ENCODE data around the gene SHH.

- TF ChIP-seq CTCF (CRISPR knock-in tag; IDR thresholded peaks at IDR 0.05) (no peak), ZNF570 (CRISPR knock-in tag; IDR thresholded peaks at IDR 0.05; ENCODE audit: borderline replicate concordance) (no peak), PHF8 (CRISPR knock-in tag; IDR thresholded peaks at IDR 0.05) (no peak), PREB (CRISPR knock-in tag; IDR thresholded peaks at IDR 0.05) (no peak), ELF1 (CRISPR knock-in tag; IDR thresholded peaks at IDR 0.05) (no peak), TSC22D2 (CRISPR knock-in tag; IDR thresholded peaks at IDR 0.05; ENCODE audit: borderline replicate concordance) (no peak), GTF2F1 (IDR thresholded peaks at IDR 0.05; ENCODE audit: low read length) (no peak), JUND (CRISPR knock-in tag; IDR thresholded peaks at IDR 0.05) (no peak), POLR2A (IDR thresholded peaks at IDR 0.05; ENCODE audit: insufficient read depth in 1 of 2, low read depth in 2 of 2, low read length in 2 of 2) (no peak), ZNF12 (CRISPR knock-in tag; IDR thresholded peaks at IDR 0.05) (no peak), EZH2 (conservative IDR thresholded peaks at IDR 0.05; ENCODE audit: low read depth, low read length) (no peak), ETV6 (CRISPR knock-in tag; conservative IDR thresholded peaks at IDR 0.05) (no peak), ZNF788 (CRISPR knock-in tag; IDR thresholded peaks at IDR 0.05; ENCODE audit: borderline replicate concordance) (no peak)
Observed at GRCh38 chr7:155755026-155755425, 57.2 kb downstream of the SHH start.

Measured in HepG2 (cell line).